ENCODE data around the gene TRPM3.

TRPM3 gene

GRCh38 chr9:70573308-70573707 is 548.1 kb downstream of the TRPM3 start:
- DNase-seq, result no peak

GRCh38 chr9:70571258-70571657 is 550.2 kb downstream of the TRPM3 start:
- no peak for DNase-seq

GRCh38 chr9:70569791-70570190 is 551.6 kb downstream of the TRPM3 start:
- no peak for DNase-seq

- no peak for DNase-seq
Observed at GRCh38 chr9:70569070-70569772, 552.2 kb downstream of the TRPM3 start.

- no peak for DNase-seq
Observed at GRCh38 chr9:70567511-70567910, 553.9 kb downstream of the TRPM3 start.

- DNase-seq, result no peak
Observed at GRCh38 chr9:70566751-70567150, 554.7 kb downstream of the TRPM3 start.

GRCh38 chr9:70566066-70566465 is 555.4 kb downstream of the TRPM3 start:
- DNase-seq, result no peak

GRCh38 chr9:70564468-70565335 is 556.7 kb downstream of the TRPM3 start:
- DNase-seq, result no peak

GRCh38 chr9:70563431-70564204 is 557.8 kb downstream of the TRPM3 start:
- no peak for DNase-seq

GRCh38 chr9:70563010-70563409 is 558.4 kb downstream of the TRPM3 start:
- DNase-seq, result no peak

- DNase-seq, result no peak
Observed at GRCh38 chr9:70561786-70562395, 559.5 kb downstream of the TRPM3 start.

- DNase-seq, result no peak
Observed at GRCh38 chr9:70561111-70561510, 560.3 kb downstream of the TRPM3 start.

- no peak for DNase-seq
Observed at GRCh38 chr9:70559102-70559501, 562.3 kb downstream of the TRPM3 start.

GRCh38 chr9:70557661-70558369 is 563.6 kb downstream of the TRPM3 start:
- no peak for DNase-seq

- no peak for DNase-seq
Observed at GRCh38 chr9:70556771-70557170, 564.6 kb downstream of the TRPM3 start.

GRCh38 chr9:70554881-70555280 is 566.5 kb downstream of the TRPM3 start:
- no peak for DNase-seq

- no peak for DNase-seq
Observed at GRCh38 chr9:70553707-70554673, 567.4 kb downstream of the TRPM3 start.

GRCh38 chr9:70552561-70552960 is 568.9 kb downstream of the TRPM3 start:
- no peak for DNase-seq

- no peak for DNase-seq
Observed at GRCh38 chr9:70551801-70552200, 569.6 kb downstream of the TRPM3 start.

- no peak for DNase-seq
Observed at GRCh38 chr9:70551396-70551795, 570.0 kb downstream of the TRPM3 start.

GRCh38 chr9:70549926-70550325 is 571.5 kb downstream of the TRPM3 start:
- no peak for DNase-seq
